SK-N-MC (cell line): ENCODE measurements around the gene TBC1D22B.

ENCODE experiments used
- DNase-seq: peaks from one replicate; pipeline ENCODE4 v3.0.0-alpha.2; 2011; ENCODE audit warnings: low read depth, low spot score
- H3K27ac ChIP-seq: fragments of 200-600 bp; sonication (generic); 2 replicates; pipeline ENCODE4 v1.5.1; 2016; ENCODE audit warnings: mixed run types
- H3K36me3 ChIP-seq: fragments of 200-600 bp; sonication (generic); 2 replicates; pipeline ENCODE4 v1.6.1; 2017; ENCODE audit warnings: antibody characterized with exemption, low read length, mixed read lengths; ENCODE audit not compliant: insufficient read depth
- H3K4me3 ChIP-seq: fragments of 200-600 bp; sonication (generic); 2 replicates; pipeline ENCODE4 v1.5.1; 2016
- H3K9ac ChIP-seq: fragments of 200-600 bp; sonication (generic); 2 replicates; pipeline ENCODE4 v1.8.0; 2017; ENCODE audit warnings: mixed run types, mixed read lengths; ENCODE audit not compliant: insufficient read length
- H3K9me3 ChIP-seq: fragments of 200-600 bp; sonication (generic); 2 replicates; pipeline ENCODE4 v1.6.1; 2017; ENCODE audit warnings: low read depth, mild to moderate bottlenecking, antibody characterized with exemption, low read length, moderate library complexity, mixed read lengths
- EZH2 ChIP-seq: fragments of 200-600 bp; sonication (generic); IDR thresholded peaks from one replicate; pipeline ENCODE4 v1.6.1; 2017; ENCODE audit warnings: antibody characterized with exemption
- FOXP2 ChIP-seq: optimal IDR thresholded peaks from 2 replicates; pipeline ENCODE3; 2011; ENCODE audit warnings: mild to moderate bottlenecking, moderate library complexity; ENCODE audit not compliant: insufficient read depth; ENCODE audit errors: extremely low read length, control extremely low read depth
- POLR2AphosphoS5 ChIP-seq: IDR thresholded peaks from 2 replicates; pipeline ENCODE4 v1.6.1; 2012; ENCODE audit warnings: mild to moderate bottlenecking, low read depth, low read length, borderline replicate concordance

Gene TBC1D22B

GRCh38 chr6:37265860-37266259 is 8.3 kb downstream of the TBC1D22B start:
- Histone ChIP-seq H3K36me3 (peaks cover 4% of the 10 kb centered on the region), H3K9ac (peak overlapping the region; percentile 46), H3K4me3 (peak overlapping the region; percentile 62), H3K27ac (peak overlapping the region; percentile 89), H3K9me3 (no peaks in the 10 kb centered on the region)
- peak; percentile 76 for DNase-seq
- TF ChIP-seq EZH2 (no peak), FOXP2 (no peak), POLR2AphosphoS5 (no peak)

GRCh38 chr6:37269105-37269504 is 11.5 kb downstream of the TBC1D22B start:
- TF ChIP-seq FOXP2 = no peak
- no peak for TF ChIP-seq POLR2AphosphoS5
- no peak for TF ChIP-seq EZH2
- no peak overlapping the region for H3K27ac ChIP-seq

DNA sequence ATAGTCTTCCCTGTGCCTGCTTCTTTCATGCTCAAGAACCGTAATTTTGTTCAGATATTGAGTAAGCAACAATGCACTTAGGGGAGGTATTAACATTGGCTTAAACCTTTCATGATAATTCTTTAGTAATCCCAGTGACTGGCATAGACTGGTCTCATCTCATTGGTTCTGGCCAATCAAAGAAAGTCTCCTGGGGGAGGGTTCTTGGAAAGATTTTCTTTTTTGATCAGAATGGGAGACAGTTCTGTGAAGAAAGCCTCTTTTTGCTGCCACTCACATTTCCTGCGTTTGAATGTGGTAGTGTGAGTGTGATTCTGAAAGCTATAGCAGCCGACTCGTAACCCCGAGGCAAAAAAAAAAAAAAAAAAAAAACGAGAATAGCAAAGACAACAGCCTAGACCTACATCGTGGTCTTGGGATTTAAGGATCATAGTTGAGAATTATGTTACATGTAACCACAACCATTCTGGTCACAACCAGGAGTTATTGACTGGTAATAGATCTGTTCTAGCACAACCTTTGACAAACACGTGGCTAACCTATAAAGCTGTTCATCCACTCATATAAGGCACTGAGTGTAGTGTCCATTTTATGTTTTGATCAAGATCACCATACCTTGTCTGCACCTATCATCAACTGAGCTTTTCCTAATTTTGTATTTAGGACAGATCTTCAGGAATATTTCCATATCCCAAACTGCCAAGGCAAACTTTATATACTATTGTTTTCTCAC is 15.4 kb downstream of the TBC1D22B start:
- H3K9me3 ChIP-seq = no peaks in the 10 kb centered on the region
- TF ChIP-seq FOXP2 (no peak), EZH2 (no peak), POLR2AphosphoS5 (no peak)
- H3K9ac ChIP-seq = no peak overlapping the region
- H3K27ac ChIP-seq = no peak overlapping the region
- no peak for DNase-seq
- peaks cover 4% of the 10 kb centered on the region for H3K36me3 ChIP-seq
- no peak overlapping the region for H3K4me3 ChIP-seq

More at GRCh38 chr6:37269105-37269504, 11.5 kb downstream of the TBC1D22B start:
- Histone ChIP-seq H3K9me3 (no peaks in the 10 kb centered on the region), H3K4me3 (no peak overlapping the region), H3K36me3 (peaks cover 4% of the 10 kb centered on the region), H3K9ac (no peak overlapping the region)
- no peak for DNase-seq

- TF ChIP-seq POLR2AphosphoS5 = no peak
- TF ChIP-seq FOXP2 = no peak
- TF ChIP-seq EZH2 = no peak
These were observed 16.1 kb downstream of the TBC1D22B start for GRCh38 chr6:37273690-37274089.

GRCh38 chr6:37275350-37275749 is 17.8 kb downstream of the TBC1D22B start:
- Histone ChIP-seq H3K9me3 (no peaks in the 10 kb centered on the region), H3K27ac (no peak overlapping the region), H3K4me3 (no peak overlapping the region), H3K36me3 (peaks cover 5% of the 10 kb centered on the region), H3K9ac (no peak overlapping the region)
- no peak for DNase-seq
- TF ChIP-seq EZH2 (no peak), FOXP2 (no peak), POLR2AphosphoS5 (no peak)

More at GRCh38 chr6:37273690-37274089, 16.1 kb downstream of the TBC1D22B start:
- Histone ChIP-seq H3K9me3 (no peaks in the 10 kb centered on the region), H3K27ac (no peak overlapping the region), H3K9ac (no peak overlapping the region), H3K4me3 (no peak overlapping the region), H3K36me3 (peaks cover 4% of the 10 kb centered on the region)
- no peak for DNase-seq

- TF ChIP-seq POLR2AphosphoS5 = no peak
- no peak for TF ChIP-seq EZH2
- no peak for TF ChIP-seq FOXP2
- DNase-seq = no peak
- Histone ChIP-seq H3K9me3 (no peaks in the 10 kb centered on the region), H3K36me3 (peaks cover 3% of the 10 kb centered on the region; the same call in 1 of the 2 replicates), H3K9ac (no peak overlapping the region), H3K27ac (no peak overlapping the region), H3K4me3 (no peak overlapping the region)
These were observed 19.4 kb downstream of the TBC1D22B start for GRCh38 chr6:37277001-37277409.

- no peak for TF ChIP-seq EZH2
- TF ChIP-seq FOXP2 = no peak
- no peak for TF ChIP-seq POLR2AphosphoS5
- no peaks in the 10 kb centered on the region for H3K9me3 ChIP-seq
- no peak overlapping the region for H3K9ac ChIP-seq
- H3K4me3 ChIP-seq = no peak overlapping the region
- H3K27ac ChIP-seq = no peak overlapping the region
- DNase-seq = no peak
- H3K36me3 ChIP-seq = peaks cover 7% of the 10 kb centered on the region
These were observed 22.0 kb downstream of the TBC1D22B start for GRCh38 chr6:37279366-37280134.

- no peaks in the 10 kb centered on the region for H3K9me3 ChIP-seq
- TF ChIP-seq EZH2 = no peak
- no peak for TF ChIP-seq FOXP2
- TF ChIP-seq POLR2AphosphoS5 = no peak
- H3K9ac ChIP-seq = no peak overlapping the region
- DNase-seq = no peak
- H3K36me3 ChIP-seq = peaks cover 12% of the 10 kb centered on the region
- H3K27ac ChIP-seq = no peak overlapping the region
- H3K4me3 ChIP-seq = no peak overlapping the region
These were observed 22.8 kb downstream of the TBC1D22B start for GRCh38 chr6:37280162-37280887.
